Fibroblast of peridontal ligament (primary cell): Measurements from ENCODE around the gene OR52E5.
A peak's percentile ranks its signal among the peaks of the same experiment; 100 is the strongest.

Experiments
- DNase-seq: peaks from one replicate; pipeline ENCODE4 v3.0.0-alpha.2; 2010; ENCODE audit errors: extremely low read depth

OR52E5 gene

DNA sequence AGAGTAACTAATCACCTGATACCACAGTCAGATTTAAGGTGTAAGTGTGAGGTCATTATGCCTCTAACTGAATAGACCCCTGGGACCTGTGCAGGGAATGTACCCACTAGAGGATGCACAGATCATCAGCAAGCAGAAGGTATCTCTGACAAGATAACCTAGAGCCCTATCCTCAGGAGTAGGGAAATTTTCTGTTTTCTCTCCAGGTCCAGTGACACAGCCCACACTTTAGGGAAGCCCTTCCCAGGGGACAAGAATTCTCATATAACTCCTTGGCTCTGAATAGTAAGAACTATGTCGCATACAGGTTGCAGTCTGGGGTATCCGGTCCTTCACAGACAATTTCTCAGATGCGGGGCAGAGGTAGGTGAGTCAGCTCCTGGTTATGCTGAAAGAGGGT lies at the start of gene OR52E5:
OR52E5 (plus strand) TSS at position 301 of the 400 bp plus-strand sequence. CDS start 7,569 bp downstream, outside the sequence.
- DNase-seq, result no peak

- DNase-seq, result no peak
Measured at GRCh38 chr11:5846701-5847100, 46.3 kb upstream of the OR52E5 start.

DNA sequence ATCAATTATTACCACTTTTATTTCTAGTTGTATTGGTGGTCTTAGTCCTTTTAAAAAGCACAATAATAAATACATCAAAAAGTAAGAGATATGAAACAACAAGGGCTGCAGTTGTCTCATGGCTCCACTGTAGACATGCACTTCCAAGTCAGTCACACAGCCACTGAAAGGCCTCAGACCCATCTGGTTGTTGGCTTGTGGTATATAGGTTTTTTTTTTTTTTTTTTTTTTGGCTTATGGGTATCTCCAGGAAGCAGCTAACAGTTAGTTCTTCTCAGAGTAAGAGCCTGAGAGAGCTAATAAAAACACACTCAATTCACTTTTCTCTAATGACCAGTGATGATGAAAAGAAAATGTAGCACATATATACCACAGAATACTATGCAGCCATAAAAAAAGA lies 45.3 kb upstream of the OR52E5 start:
- DNase-seq, result no peak

GRCh38 chr11:5851002-5851401 lies 42.0 kb upstream of the OR52E5 start:
- no peak for DNase-seq

DNA sequence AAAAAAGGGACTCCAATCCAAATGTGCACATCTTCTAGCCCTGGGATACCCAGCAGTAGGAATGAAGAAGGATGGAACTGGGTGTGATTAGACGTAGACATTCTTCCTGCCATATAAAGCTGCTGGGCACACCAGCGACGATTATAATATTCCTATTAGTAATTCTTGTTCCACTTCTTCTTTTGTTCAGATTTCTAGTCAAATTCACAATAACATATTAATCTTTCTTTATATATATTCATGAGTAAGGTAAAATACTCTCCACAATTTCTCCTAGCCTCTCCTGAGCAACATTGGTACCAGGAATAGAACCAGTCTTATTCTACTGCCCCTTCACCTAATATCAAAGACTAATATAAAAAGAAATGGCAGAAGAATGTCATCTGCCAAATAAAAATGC lies 35.4 kb upstream of the OR52E5 start, which contains the start of gene OR52E8:
OR52E8 (minus strand) TSS at position 101 of the 400 bp plus-strand sequence; CDS start at position 101, 0 bp downstream.
- DNase-seq, result no peak

GRCh38 chr11:5865826-5866225 lies 27.2 kb upstream of the OR52E5 start:
- DNase-seq, result no peak

GRCh38 chr11:5878564-5878963 lies 14.4 kb upstream of the OR52E5 start:
- no peak for DNase-seq

DNA sequence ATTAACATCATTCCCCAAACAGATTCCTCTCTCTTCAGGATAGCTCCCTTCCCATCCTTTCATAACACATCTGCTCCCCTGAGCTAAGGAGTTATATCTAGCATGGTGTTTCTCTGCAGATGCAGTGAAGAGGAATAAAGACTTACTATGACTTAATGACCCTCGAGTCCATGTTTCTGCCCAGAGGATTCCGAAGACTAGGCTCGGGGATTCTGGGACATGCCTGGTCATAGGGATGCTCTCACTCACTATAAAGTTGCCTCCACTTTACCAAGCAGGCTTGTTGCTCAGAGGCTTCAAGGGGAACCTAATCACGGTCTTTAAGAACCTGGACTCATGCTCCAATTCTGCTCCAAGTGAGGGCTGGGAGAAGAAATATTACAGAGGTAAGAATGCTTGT lies 12.7 kb upstream of the OR52E5 start, which contains the start of gene OR52E4:
OR52E4 (plus strand) TSS at position 301 of the 400 bp plus-strand sequence. CDS start 3,664 bp downstream, outside the sequence.
- DNase-seq, result no peak

GRCh38 chr11:5881756-5882155 lies 11.3 kb upstream of the OR52E5 start:
- no peak for DNase-seq

DNA sequence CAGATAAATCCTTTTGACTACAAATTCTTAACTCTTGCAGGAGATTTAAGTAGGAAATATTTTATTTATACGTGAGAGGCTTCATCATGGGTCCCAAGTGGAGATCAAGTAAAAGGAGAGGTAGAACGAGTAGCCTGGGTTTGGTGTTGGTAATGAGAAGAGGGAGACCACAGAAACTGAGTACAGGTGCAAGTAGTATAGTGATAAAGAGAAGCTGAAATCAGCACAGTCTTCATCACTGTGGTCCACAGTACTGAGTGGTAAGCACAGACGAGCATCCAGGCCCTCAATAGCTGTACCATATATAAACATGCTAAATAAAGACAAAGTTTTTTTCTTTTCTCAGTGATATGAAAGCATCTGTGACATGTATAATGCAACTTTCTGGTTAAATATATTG lies 5.8 kb upstream of the OR52E5 start:
- no peak for DNase-seq

GRCh38 chr11:5887661-5888060 lies 5.3 kb upstream of the OR52E5 start:
- DNase-seq, result no peak

DNA sequence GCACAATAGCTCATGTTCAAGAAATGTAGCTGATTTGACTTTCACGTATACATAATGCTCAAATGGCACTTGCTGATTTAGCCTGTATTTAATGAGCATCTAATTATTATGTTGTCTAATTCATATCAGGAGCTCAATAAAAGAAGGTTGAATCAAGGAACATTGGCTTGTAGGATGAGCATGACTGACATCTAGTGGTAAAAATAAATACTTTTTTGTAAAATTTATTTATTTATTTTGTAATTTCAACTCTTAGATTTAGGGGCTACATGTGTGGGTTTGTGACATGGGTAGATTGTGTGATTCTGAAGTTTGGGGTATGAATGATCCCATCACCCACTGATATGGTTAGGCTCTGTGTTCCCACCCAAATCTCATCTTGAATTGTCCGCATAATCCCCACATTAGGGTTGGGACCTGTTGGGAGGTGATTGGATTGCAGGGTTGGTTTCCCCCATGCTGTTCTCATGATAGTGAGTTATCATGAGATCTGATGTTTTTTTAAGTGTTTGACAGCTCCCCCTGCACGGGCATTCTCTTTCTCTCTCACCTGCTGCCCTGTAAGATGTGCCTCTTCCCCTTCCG lies 1.7 kb upstream of the OR52E5 start:
- peak; percentile 35 for DNase-seq

DNA sequence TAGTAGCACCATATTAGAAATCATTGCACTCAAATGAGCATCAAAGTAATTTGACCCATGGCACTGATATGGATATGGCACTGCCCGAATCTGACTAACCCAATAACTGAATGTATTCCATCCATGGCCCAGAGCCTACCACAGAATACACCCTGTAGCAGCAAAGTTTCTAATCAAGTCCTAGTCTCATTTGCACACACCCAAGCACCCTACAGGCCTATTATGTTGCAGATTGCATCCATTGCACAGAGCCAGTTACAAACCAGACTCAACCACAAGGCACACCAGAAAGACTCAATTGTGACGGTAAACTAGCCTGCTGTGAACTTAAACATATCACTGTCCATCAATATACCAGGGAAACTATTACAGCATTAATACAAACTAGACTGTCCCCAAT lies 6.5 kb downstream of the OR52E5 start:
- DNase-seq, result no peak

GRCh38 chr11:5910540-5910939 lies 17.5 kb downstream of the OR52E5 start:
- DNase-seq, result no peak

DNA sequence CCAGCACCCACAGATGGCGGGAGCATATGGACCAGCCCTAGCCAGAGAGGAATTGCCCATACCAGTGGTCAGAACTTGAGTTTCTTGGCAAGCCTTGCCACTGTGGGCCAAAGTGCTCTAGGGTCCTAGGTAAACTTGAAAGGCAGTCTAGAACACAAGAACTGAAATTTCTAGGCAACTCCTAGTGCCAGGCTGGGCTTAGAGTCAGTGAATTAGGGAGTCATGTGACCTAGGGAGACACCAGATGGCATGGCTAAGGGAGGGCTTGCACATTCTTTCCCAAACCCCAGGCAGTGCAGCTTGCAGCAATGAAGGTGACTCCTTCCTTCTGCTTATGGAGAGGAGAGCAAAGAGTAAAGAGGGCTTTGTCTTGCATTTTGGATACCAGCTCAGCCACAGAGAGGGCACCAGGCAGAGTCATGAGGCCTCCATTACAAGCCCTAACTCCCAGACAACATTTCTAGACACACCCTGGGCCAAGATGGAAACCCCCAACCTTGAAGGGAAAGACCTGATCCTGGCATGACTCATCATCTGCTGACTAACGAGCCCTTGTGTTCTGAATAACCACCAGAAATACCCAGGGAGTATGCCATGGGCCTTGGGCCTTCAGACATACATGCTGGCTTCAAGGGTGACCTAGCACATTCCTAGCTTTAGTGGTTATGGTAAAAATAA lies 29.9 kb downstream of the OR52E5 start:
- DNase-seq, result no peak

- no peak for DNase-seq
Measured at GRCh38 chr11:5923427-5923776, 30.4 kb downstream of the OR52E5 start.

DNA sequence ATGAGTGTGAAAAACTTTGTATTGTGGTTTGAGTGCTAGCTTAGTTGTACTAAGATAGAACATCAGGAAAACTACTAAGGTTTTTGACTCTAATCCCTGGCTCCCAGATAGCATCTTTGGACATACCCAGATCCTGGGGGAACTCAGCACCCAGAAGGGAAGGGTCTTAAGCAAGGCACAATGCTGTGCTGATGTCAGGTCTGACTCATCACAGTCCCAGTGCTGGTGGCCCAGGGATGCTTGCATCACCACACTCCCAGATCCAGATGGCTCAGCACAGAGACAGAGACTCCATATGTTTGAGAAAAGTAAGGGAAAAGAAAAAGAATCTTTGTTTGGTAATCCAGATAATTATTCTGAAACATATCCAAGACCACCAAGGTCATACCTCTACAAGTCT lies 30.8 kb downstream of the OR52E5 start:
- DNase-seq, result no peak

DNA sequence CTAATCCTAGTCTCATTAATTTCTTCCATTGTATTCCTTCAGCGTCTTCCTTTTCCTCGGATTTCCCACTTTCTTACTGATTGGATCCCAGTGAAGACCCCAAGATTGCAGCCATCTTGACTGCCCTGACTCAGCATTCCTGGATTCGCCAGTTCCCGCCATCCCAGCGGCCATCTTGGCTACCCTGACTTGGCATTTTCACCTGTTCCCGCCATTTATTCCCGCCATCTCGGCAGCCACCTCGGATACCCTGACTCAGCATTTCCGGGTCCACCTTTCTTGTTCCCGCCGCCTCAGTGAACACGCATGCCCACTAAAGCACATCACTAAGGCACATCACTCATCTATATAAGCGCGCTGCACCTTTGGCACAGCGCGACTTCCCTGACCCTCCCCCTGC lies 35.3 kb downstream of the OR52E5 start:
- DNase-seq, result no peak

DNA sequence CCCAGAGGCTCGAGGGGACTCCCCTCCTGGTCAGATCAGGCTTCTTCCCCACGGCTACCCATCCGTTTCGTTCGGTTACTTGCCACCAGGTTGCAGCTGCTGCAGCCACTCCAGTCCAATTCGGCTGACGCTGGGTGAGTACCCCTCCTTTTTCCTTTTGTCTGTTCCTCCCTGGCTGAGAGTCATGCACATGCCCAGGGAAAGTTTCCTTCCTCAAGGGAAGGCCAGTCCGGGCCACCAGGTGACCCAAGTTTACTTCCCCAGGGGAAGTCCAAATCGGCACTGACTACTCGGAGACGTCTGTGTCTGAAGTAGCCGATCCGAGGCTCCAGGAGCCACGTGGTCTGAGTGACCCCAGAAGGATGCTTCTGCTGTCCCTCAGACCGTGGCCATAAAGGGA lies 35.8 kb downstream of the OR52E5 start:
- DNase-seq, result no peak

DNA sequence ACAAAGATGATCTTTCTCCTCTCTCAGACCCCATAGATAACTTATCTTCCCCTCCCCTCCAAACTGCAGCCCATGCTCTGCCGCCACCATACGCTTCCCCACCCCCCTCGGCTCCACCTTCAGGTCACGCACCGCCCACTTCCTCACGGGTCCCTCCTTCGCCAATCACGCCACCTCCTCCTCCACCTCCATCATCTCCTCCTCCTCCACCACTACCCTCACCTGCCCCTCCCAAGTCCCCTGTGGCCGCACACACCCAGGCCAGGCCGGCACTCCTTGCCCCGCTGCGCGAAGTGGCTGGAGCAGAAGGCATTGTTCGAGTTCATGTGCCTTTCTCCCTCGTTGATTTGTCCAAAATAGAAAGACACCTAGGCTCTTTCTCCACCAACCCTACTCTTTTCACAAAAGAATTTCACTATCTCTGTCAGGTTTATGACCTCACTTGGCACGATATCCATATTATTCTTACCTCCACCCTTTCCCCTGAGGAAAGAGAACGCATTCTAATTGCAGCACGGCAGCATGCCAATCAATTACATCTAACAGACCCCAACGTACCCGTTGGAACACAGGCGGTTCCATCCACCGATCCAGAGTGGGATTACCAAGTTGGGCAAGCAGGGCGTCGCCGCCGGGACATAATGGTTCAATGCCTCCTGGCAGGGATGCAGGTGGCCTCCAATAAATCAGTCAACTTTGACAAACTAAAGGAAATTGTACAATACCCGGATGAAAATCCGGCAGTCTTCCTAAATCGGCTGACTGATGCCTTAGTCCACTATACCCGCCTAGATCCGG lies 36.8 kb downstream of the OR52E5 start:
- DNase-seq, result no peak

DNA sequence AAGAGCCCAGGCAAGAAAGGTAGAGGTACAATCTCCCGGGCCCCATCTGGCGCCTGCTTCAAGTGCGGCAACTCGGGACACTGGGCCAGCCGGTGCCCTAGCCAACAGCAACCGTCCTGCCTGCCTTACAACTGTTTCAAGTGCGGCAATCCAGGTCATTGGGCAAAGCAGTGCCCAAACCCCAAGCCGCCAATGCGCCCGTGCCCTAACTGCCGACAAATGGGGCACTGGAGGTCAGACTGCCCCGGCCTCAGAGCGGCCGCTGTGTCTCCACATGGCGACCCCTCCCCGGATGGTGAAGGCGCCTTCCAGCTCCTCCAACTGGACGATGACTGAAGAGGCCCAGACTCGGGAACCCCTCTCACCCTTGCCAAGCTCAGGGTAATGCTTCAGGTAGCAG lies 37.6 kb downstream of the OR52E5 start:
- no peak for DNase-seq

- no peak for DNase-seq
Measured at GRCh38 chr11:5931061-5931460, 38.1 kb downstream of the OR52E5 start.

GRCh38 chr11:5932671-5933070 lies 39.7 kb downstream of the OR52E5 start:
- no peak for DNase-seq
